HG03342 (cell line): ENCODE measurements around the gene ZNF75A.

Experiments used
- ATAC-seq: cut with Tn5 transposase; IDR thresholded peaks from one replicate; pipeline ENCODE4 v1.9.1; 2021; ENCODE audit warnings: mild to moderate bottlenecking, moderate library complexity; ENCODE audit not compliant: unreplicated experiment

ZNF75A gene

DNA sequence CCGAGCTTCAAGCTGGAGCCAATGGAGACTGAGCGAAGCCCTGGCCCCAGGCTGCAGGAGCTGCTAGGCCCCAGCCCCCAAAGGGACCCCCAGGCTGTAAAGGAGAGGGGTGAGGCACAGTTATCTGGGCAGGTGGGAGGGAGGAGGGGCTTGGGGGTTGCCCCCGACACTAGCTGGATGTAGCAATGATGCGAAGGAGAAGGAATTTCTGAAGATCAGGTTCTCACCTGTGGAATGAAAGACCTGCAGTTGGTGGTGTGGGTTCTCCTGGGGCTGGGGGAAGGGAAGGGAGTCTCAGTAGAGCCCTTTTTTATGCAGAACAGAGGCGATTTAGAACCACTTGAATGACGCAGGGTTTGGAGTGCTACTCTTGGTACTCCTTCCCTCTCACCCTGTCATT, 20.2 kb upstream of the ZNF75A start:
- ATAC-seq, result no peak

DNA sequence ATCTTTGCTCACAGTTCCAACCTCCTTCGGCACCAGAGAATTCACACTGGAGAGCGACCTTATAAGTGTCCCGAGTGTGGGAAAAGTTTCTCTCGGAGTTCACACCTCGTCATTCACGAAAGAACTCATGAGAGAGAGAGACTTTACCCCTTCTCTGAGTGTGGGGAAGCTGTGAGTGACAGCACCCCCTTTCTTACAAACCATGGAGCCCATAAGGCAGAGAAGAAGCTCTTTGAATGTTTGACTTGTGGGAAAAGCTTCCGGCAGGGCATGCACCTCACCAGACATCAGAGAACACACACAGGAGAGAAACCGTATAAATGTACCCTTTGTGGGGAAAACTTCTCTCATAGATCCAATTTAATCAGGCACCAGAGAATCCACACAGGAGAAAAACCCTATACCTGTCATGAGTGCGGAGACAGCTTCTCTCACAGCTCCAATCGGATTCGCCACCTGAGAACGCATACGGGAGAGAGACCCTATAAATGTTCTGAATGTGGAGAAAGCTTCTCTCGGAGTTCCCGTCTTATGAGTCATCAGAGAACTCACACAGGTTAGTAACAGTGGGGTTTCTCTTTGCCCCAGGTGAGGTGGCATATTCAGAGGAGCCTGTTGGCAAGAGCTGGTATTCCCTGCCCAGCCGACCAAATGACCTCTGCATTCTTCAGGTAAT, 15.2 kb upstream of the ZNF75A start:
- no peak for ATAC-seq

- ATAC-seq, result no peak
Observed at GRCh38 chr16:3292604-3293003, 12.7 kb upstream of the ZNF75A start.

- ATAC-seq, result no peak
Observed at GRCh38 chr16:3295209-3295608, 10.1 kb upstream of the ZNF75A start.

- ATAC-seq, result no peak
Observed at GRCh38 chr16:3295783-3296182, 9.5 kb upstream of the ZNF75A start.

DNA sequence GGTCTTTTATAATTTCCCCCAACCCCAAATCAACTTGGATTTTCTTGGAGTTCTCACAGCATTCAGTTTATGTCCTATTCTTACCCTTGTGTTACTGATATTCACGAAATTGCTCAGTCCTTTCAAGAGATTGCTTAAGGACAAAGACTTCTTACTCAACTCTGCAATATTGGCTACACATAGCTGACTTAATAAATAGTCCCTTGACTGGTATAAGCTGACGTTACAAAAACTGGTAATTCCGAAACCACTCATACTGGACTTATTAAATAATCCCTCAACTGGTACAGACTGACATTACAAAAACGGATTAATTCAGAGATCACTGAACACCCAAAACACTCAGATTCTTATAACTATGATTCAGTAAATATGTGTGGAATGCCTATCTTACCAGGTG, 927 bp upstream of the ZNF75A start:
- ATAC-seq, result no peak

DNA sequence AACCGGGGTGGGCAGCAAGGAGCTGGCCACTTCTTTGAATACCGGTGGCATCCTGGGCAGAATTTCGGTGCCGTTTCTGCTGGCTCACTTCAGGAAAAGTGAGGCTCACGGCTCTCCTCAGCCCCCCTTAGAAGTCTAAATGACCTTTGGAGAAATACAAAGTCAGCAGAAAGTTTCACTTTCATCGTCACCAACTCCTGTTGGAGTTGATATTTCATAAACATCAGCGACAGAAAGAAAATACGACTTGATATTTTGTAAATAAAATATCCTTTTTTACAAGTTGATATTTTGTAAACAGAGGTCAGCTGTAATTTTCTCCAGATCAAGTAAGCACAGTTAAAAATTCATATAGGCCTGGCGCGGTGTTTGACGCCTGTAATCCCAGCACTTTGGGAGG, 781 bp downstream of the ZNF75A start:
- no peak for ATAC-seq

DNA sequence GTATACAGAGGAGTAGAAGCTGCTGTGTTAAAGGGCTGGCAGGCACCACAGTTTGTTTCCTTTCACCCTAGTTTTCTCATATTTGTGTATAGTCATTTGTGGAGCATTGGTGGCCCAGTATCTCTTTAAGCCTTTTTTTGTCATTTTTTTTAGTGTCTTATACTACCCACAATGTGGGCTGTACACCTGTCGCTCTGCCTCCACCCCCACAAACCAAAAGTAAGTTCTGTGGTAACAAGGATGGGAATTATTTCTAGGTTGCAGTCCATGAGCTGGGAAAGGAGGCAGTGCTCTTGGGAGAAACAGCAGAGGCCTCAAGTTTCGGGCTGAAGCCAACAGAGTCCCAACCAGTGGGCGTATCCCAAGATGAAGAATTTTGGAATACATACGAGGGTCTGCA, 6.2 kb downstream of the ZNF75A start:
- no peak for ATAC-seq

- ATAC-seq, result no peak
Observed at GRCh38 chr16:3317315-3317999, 12.2 kb downstream of the ZNF75A start.

DNA sequence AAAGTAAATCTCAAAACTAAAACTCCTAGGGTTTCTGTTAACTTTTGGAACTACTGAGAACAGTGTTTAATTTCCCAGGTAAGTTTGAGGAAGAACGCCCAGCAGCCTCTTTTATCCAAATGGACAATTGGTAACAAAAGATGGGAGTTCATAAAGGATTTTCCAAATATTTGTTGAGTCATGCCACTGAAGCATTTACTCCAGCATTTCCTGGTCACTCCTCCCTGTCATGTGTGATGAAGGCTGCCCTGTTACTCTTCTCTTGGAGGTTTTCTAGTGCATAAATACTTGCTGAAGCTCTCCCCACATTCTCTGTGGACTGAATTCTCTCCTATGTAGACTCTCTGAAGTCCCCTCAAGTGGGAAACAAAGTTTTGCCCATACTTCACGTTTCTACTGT, 16.5 kb downstream of the ZNF75A start:
- no peak for ATAC-seq

GRCh38 chr16:3327514-3327913, 22.2 kb downstream of the ZNF75A start:
- no peak for ATAC-seq

- no peak for ATAC-seq
Observed at GRCh38 chr16:3328104-3328503, 22.8 kb downstream of the ZNF75A start.

DNA sequence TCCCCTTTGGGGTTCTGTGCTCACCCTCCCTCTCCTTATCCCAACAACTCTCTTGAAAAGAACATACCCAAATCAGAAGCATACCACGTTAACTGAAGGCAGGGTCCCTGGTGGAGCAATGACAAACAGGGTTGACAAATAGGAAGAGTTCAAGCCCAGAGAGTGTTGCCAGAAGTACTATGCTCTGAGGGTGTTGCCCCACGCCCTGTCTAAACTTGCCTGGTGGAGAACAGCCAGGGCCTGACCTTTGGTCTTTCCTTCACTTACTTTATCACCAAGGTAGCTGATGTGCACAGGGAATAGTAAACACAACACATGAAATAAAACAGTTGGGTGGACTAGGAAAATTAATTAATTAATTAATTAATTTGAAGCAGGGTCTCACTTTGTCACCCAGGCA, 23.3 kb downstream of the ZNF75A start:
- no peak for ATAC-seq

DNA sequence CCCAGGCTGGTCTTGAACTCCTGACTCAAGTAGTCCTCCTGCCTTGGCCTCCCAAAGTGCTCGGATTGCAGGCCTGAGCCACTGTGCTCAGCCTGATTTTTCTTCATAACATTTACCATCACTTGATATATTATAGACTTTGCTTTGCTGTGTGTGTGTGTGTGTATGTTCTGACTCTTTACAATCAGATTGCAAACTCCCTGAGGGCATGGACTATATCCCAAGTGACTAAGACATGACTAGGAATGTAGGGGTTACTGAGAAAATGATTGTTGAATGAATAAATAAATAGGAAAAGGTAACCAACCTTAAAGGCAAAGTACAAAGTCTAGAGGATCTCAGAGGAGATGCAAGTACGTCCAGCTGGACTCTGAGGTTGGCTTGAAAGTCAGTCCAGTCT, 40.7 kb downstream of the ZNF75A start:
- no peak for ATAC-seq

GRCh38 chr16:3347586-3347985, 42.3 kb downstream of the ZNF75A start:
- ATAC-seq, result no peak

GRCh38 chr16:3348547-3349167, 43.4 kb downstream of the ZNF75A start:
- no peak for ATAC-seq

DNA sequence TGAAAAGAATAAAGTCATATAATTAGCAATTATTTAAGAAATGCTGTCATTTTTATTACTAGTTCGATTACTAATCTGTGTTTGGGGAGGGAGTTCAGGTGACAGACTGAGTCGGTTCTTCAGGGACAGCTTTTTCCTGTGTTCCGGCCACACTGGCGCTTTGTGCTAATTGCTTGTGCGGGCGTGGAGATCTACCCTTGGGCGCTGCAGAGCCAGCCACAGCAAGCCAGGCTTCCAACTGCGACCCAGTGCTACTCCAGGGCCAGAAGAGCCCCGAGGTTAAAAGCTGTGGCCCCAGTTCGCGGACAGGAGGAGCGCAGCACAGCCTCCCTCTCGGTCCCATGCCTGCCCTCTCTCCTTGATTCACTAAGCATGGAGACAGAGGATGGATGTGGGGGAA, 43.9 kb downstream of the ZNF75A start:
- no peak for ATAC-seq

DNA sequence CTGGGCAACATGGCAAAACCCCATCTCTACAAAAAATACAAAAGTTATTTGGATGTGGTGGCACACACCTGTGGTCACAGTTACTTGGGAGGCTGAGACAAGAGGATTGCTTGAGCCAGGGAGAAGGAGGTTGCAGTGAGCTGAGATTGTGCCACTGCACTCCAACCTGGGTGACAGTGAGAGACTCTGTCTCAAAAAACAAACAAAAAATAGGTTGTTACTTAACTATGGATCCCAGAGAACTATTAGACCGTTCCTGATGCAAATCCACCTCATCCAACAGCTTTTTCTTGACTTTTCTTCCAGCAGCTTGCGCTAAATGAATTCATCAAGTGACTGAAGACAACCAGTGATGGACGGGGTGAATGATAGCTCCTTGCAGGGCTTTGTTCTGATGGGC, 50.3 kb downstream of the ZNF75A start, which contains the start of gene OR2C1:
OR2C1 (plus strand) TSS at position 301 of the 400 bp plus-strand sequence; CDS start at position 353, 52 bp downstream.
- no peak for ATAC-seq

- ATAC-seq, result no peak
Observed at GRCh38 chr16:3356118-3356517, 50.8 kb downstream of the ZNF75A start.

DNA sequence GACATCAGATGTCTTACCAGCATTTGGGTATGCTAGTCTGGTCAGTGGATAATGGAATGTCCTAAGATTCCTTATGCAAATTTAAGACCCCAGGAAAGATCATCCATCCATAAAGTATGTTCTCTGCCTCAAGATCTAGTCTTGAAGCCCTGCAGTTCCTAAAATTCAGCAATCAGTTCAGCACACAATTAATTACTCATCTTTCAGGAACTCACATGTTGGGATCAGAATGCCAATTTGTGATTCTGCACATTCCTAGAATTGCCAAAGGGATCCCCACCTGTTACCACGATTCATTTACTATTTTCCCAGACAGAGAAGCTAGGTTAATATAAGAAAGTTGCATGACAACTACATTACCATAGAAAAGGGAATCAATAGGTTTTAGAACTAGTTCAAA, 53.6 kb downstream of the ZNF75A start:
- ATAC-seq, result no peak

- ATAC-seq, result no peak
Observed at GRCh38 chr16:3362931-3363330, 57.6 kb downstream of the ZNF75A start.

DNA sequence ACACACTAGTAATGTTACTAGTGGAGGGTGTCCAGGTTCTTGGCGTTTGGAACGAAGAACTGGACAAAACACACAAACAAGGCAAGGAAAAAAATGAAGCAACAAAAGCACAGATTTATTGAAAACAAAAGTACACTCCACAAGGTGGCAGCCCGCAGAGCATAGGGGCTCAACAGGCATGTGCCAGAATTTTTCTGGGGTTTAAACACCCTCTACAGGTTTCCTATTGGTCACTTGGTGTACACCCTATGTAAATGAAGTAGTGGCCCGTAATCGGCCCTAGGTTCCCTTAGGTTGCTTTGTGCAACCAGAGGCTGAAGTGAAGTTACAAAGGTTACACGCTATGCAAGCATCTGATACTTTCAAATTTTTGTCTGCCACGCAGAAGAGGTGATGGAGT, 58.5 kb downstream of the ZNF75A start:
- no peak for ATAC-seq
